Measurements from ENCODE around the gene SUPT6H. TPM values are rescaled to one million over a fixed set of nuclear protein-coding genes. Genes with fewer than 3 reads are reported as not detected.
A peak's percentile ranks its signal among the peaks of the same experiment; 100 is the strongest.
"Not testable (repeated sequence)": the region's sequence is repeated elsewhere in the genome, so short reads cannot be mapped to it uniquely, and the experiment has no call there.

Gene SUPT6H
- total RNA-seq, 2 experiments from 2014 or later: 69.4 to 72.8 TPM

DNA sequence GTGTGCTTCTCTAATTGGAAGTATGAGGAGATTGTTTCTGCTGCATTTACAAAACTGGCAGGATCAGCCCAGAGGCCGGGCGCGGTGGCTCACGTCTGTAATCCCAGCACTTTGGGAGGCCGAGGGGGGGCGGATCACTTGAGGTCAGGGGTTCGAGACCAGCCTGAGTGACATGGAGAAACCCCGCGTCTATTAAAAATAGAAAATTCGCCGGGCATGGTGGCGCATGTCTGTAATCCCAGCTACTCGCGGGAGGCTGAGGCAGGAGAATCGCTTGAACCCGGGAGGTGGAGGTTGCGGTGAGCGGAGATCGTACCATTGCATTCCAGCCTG lies 59.0 kb downstream of the SUPT6H start:
- Mint-ChIP-seq H3K36me3 (ENCODE audit: low read depth) (peaks cover 58% of the 10 kb centered on the region), H3K4me1 (ENCODE audit: low read depth) (peaks cover 65% of the 10 kb centered on the region), H3K4me3 (peak overlapping the region; percentile 97), H3K27ac (peak overlapping the region; percentile 97)
- H3K9me3 Mint-ChIP-seq (ENCODE audit: insufficient read depth); ATAC-seq; DNase-seq; H3K27me3 Mint-ChIP-seq (ENCODE audit: low read depth): not testable (repeated sequence)
- ChIA-PET CTCF (interaction anchor here (1.4 to 4.2 kb wide), 4 partner anchors 10 to 229 kb away, joined by 3 to 46 read pairs (median 8); partner anchors contain the start of gene PROCA1), POLR2A (interaction anchor here (0.5 to 2.8 kb wide), 5 partner anchors 23 to 672 kb away, joined by 3 to 12 read pairs (median 5); partner anchors contain the start of genes BLTP2, SDF2, SUPT6H and TRAF4)

DNA sequence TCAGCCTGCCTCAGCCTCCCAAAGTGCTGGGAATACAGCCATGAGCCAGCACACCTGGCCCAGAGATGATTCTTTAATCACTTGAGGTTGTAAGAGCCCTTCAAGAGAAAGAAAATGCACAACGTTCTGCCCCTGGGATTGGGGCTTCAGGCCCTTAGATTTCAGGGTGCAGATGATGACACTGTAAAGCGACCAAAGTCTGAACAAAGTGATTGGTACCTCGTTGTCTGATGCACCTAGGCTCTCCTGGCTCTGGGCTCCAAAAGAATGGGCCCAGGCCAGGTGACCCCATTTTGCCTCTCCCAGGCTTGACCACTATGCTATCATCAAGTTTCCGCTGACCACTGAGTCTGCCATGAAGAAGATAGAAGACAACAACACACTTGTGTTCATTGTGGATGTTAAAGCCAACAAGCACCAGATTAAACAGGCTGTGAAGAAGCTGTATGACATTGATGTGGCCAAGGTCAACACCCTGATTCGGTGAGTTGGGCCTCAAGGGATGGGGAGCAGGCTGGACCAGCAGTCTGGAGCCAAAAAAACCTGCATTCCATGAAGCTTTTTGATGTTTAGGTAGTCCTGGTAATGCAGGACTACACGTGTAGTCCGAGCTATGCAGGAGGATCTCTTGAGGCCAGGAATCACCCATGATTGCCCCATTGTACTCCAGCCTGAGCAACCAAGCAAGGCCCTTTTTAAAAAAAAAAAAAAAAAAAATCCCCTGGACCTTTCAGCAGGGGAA lies 60.6 kb downstream of the SUPT6H start:
- Mint-ChIP-seq H3K4me1 (ENCODE audit: low read depth) (peaks cover 70% of the 10 kb centered on the region), H3K27ac (peak overlapping the region; percentile 97), H3K27me3 (ENCODE audit: low read depth) (peaks cover 9% of the 10 kb centered on the region), H3K36me3 (ENCODE audit: low read depth) (peaks cover 58% of the 10 kb centered on the region), H3K4me3 (peak overlapping the region; percentile 97), H3K9me3 (ENCODE audit: insufficient read depth) (no peaks in the 10 kb centered on the region)
- POLR2A ChIA-PET: interaction anchor here (7.3 kb wide), 1 partner anchor 25 kb away, joined by 212 read pairs; the partner anchor contains the start of gene TRAF4
- CTCF ChIA-PET: interaction anchor here (1.1 to 4.2 kb wide), 3 partner anchors 12 to 203 kb away, joined by 3 to 46 read pairs (median 12); partner anchors contain the start of gene PROCA1
- DNase-seq (no peak), ATAC-seq (no peak)

DNA sequence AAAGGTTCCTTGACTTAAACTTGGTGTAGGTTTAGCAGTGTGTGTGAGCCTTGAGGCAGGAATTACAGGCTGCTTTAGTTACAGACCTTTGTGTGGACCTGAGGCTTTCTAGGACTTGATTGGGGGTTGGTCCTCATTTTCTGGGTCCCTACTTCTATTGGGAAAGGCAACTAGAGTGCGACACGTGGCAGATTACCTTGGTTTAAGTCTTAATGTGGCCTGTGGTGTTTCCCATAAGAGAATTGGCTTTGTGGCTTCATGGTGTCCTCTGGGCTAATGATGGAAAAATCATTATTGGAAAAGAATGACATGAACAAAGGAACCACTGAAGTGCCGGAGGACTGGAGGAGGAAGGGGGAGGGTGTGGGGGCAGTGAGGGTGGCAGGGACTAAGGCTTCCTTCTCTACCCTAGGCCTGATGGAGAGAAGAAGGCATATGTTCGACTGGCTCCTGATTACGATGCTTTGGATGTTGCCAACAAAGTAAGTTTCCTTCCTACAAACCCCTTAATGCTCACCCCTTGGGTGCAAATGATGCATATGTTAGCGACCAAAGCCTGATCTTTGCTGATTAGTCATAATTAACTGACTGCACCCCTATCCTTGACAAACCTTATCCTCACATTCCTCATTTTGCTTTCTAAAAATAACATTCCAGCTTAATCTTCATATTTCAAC lies 61.3 kb downstream of the SUPT6H start:
- Mint-ChIP-seq H3K9me3 (ENCODE audit: insufficient read depth) (no peaks in the 10 kb centered on the region), H3K36me3 (ENCODE audit: low read depth) (peaks cover 58% of the 10 kb centered on the region), H3K4me3 (peak overlapping the region; percentile 2), H3K27ac (no peak overlapping the region), H3K27me3 (ENCODE audit: low read depth) (peaks cover 3% of the 10 kb centered on the region), H3K4me1 (ENCODE audit: low read depth) (peaks cover 72% of the 10 kb centered on the region)
- ATAC-seq (no peak), DNase-seq (no peak)
- CTCF ChIA-PET: interaction anchor here (4.2 to 8.3 kb wide), 2 partner anchors 24 to 26 kb away, joined by 46 to 736 read pairs; partner anchors contain the start of gene TRAF4
- POLR2A ChIA-PET: interaction anchor here (2.0 to 7.3 kb wide), 2 partner anchors 24 to 78 kb away, joined by 5 to 212 read pairs; partner anchors contain the start of genes BLTP2 and TRAF4

DNA sequence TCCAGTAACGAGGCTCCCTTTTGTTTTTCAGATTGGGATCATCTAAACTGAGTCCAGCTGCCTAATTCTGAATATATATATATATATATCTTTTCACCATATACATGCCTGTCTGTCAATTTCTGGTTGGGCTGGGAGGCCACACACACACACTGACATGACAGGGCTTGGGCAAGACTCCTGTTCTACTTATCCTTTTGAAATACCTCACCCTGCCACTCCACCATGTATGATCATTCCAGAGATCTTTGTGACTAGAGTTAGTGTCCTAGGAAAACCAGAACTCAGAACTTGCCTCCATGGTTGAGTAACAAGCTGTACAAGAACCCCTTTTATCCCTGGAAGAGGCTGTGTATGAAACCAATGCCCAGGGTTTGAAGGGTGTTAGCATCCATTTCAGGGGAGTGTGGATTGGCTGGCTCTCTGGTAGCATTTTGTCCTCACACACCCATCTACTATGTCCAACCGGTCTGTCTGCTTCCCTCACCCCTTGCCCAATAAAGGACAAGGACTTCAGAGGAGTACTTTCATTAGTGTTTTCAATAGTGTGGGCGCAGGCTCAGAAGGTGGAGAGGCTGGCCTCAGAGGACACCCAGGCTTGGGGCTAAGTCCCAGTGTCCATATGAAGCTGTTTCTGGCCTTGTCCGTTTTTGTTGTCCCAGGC lies 62.0 kb downstream of the SUPT6H start:
- POLR2A ChIA-PET: interaction anchor here (2.0 to 7.3 kb wide), 2 partner anchors 23 to 79 kb away, joined by 5 to 212 read pairs; partner anchors contain the start of genes BLTP2 and TRAF4
- not testable (repeated sequence) for ATAC-seq; H3K9me3 Mint-ChIP-seq (ENCODE audit: insufficient read depth); H3K27me3 Mint-ChIP-seq (ENCODE audit: low read depth); DNase-seq
- CTCF ChIA-PET: interaction anchor here (1.6 to 8.3 kb wide), 3 partner anchors 23 to 229 kb away, joined by 6 to 736 read pairs (median 84); partner anchors contain the start of genes PHF12 and TRAF4
- peak overlapping the region; percentile 91 for H3K27ac Mint-ChIP-seq
- peaks cover 70% of the 10 kb centered on the region for H3K4me1 Mint-ChIP-seq (ENCODE audit: low read depth)
- H3K4me3 Mint-ChIP-seq: peak overlapping the region; percentile 86
- H3K36me3 Mint-ChIP-seq (ENCODE audit: low read depth): peaks cover 58% of the 10 kb centered on the region

- H3K36me3 Mint-ChIP-seq (ENCODE audit: low read depth): peaks cover 60% of the 10 kb centered on the region
- DNase-seq: no peak
- CTCF ChIA-PET: interaction anchor here (1.0 to 8.3 kb wide), 6 partner anchors 22 to 392 kb away, joined by 3 to 736 read pairs (median 4); partner anchors contain the start of genes DHRS13, PHF12 and TRAF4
- ATAC-seq: no peak
- H3K9me3 Mint-ChIP-seq (ENCODE audit: insufficient read depth): no peaks in the 10 kb centered on the region
- H3K27me3 Mint-ChIP-seq (ENCODE audit: low read depth): no peaks in the 10 kb centered on the region
- peaks cover 71% of the 10 kb centered on the region for H3K4me1 Mint-ChIP-seq (ENCODE audit: low read depth)
- POLR2A ChIA-PET: interaction anchor here (0.6 to 7.3 kb wide), 4 partner anchors 11 to 118 kb away, joined by 3 to 212 read pairs (median 10); partner anchors contain the start of genes BLTP2, FAM222B and TRAF4
- H3K27ac Mint-ChIP-seq: peak overlapping the region; percentile 91
- peak overlapping the region; percentile 86 for H3K4me3 Mint-ChIP-seq
These were observed 62.6 kb downstream of the SUPT6H start for GRCh38 chr17:28724500-28725165.

GRCh38 chr17:28725166-28725659 lies 63.2 kb downstream of the SUPT6H start:
- peak overlapping the region; percentile 91 for H3K27ac Mint-ChIP-seq
- peaks cover 74% of the 10 kb centered on the region for H3K4me1 Mint-ChIP-seq (ENCODE audit: low read depth)

DNA sequence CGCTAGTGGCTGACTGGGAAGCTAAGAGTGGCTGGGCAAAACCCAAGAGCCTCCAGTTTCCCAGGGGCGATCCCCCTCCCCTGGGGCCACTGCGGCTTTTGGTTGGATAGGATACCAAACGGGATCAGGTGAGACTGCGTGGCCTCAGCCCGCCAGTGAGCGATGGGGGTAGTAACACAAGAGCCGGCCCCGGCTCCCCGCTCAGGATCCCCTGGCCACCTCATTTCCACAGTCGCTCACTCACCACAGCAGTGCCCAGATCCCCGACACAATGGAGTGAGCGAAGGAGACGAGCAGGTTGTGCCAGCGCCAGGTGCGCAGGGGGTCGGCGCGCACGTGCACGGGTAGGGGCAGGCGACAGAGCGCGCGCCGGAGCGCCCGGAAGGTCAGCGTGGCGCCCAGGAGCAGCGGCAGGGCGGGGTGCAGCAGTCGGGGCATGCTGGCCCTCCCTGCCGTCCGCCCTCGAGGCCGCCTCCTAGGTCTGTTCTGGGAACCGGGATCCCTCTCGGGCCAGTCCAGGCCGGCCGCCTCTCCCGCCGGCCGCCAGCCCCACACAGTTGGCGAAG lies 63.7 kb downstream of the SUPT6H start:
- Mint-ChIP-seq H3K27ac (peak overlapping the region; percentile 91), H3K4me3 (peak overlapping the region; percentile 86), H3K9me3 (ENCODE audit: insufficient read depth) (no peaks in the 10 kb centered on the region), H3K4me1 (ENCODE audit: low read depth) (peaks cover 72% of the 10 kb centered on the region), H3K36me3 (ENCODE audit: low read depth) (peaks cover 50% of the 10 kb centered on the region), H3K27me3 (ENCODE audit: low read depth) (no peaks in the 10 kb centered on the region)
- DNase-seq (no peak), ATAC-seq (no peak)
- POLR2A ChIA-PET: interaction anchor here (0.6 to 7.3 kb wide), 8 partner anchors 10 to 227 kb away, joined by 3 to 212 read pairs (median 8); partner anchors contain the start of genes BLTP2, FAM222B, FLOT2 and PHF12
- CTCF ChIA-PET: interaction anchor here (0.5 to 8.3 kb wide), 42 partner anchors 10 to 391 kb away, joined by 3 to 736 read pairs (median 14); partner anchors contain the start of genes BLTP2, DHRS13, FAM222B and FLOT2

More at GRCh38 chr17:28725166-28725659, 63.2 kb downstream of the SUPT6H start:
- DNase-seq: peak; percentile 41
- ChIA-PET POLR2A (interaction anchor here (0.6 to 7.3 kb wide), 7 partner anchors 10 to 173 kb away, joined by 3 to 212 read pairs (median 6); partner anchors contain the start of genes BLTP2, FAM222B, FLOT2 and TRAF4), CTCF (interaction anchor here (0.5 to 8.3 kb wide), 11 partner anchors 14 to 391 kb away, joined by 3 to 736 read pairs (median 13); partner anchors contain the start of genes DHRS13, FLOT2, PHF12 and PROCA1)
- Mint-ChIP-seq H3K9me3 (ENCODE audit: insufficient read depth) (no peaks in the 10 kb centered on the region), H3K36me3 (ENCODE audit: low read depth) (peaks cover 55% of the 10 kb centered on the region), H3K27me3 (ENCODE audit: low read depth) (no peaks in the 10 kb centered on the region), H3K4me3 (peak overlapping the region; percentile 86)
- ATAC-seq: no peak

DNA sequence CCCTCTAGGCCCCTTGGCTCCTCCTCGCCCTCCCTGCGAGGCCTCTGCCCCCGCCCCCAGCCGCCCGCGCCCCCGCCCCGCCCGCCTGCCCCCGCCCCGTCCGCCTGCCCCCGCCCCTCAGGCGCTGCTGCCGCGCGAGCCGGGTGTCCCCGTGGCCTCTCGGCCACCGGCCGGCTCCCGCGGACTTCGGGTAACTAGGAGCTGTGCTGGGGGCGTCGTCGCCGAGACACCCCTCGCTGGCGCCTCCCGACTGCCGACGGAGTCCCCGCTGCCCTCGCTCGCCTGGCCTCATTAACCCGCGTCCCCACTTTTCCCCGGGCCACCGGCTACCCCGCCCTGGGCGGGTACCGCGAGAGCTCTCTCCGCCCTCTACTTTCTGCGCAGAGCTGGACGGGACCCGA lies 64.2 kb downstream of the SUPT6H start, which contains the start of gene TLCD1:
Gene TLCD1 (minus strand): TSS at position 8 of the 401 bp plus-strand sequence. CDS start 136 bp downstream, outside the sequence.
- ATAC-seq: peak; percentile 64
- POLR2A ChIA-PET: interaction anchor here (0.6 to 7.3 kb wide), 14 partner anchors 11 to 226 kb away, joined by 3 to 212 read pairs (median 8); partner anchors contain the start of genes DHRS13, FAM222B, FLOT2 and PHF12
- H3K4me3 Mint-ChIP-seq: peak within 1 kb of the TSS; percentile 94
- peak within 1 kb of the TSS; percentile 99 for H3K27ac Mint-ChIP-seq
- H3K9me3 Mint-ChIP-seq (ENCODE audit: insufficient read depth): no peaks in the 10 kb centered on the region
- peaks cover 45% of the 10 kb centered on the region for H3K36me3 Mint-ChIP-seq (ENCODE audit: low read depth)
- CTCF ChIA-PET: interaction anchor here (0.6 to 8.3 kb wide), 56 partner anchors 9 to 414 kb away, joined by 3 to 736 read pairs (median 8); partner anchors contain the start of genes BLTP2, DHRS13, FAM222B and FLOT2
- peaks cover 67% of the 10 kb centered on the region for H3K4me1 Mint-ChIP-seq (ENCODE audit: low read depth)
- peak; percentile 86 for DNase-seq
- no peaks in the 10 kb centered on the region for H3K27me3 Mint-ChIP-seq (ENCODE audit: low read depth)

GRCh38 chr17:28726627-28727491 lies 64.9 kb downstream of the SUPT6H start:
- ChIA-PET CTCF (interaction anchor here (0.6 to 8.3 kb wide), 68 partner anchors 8 to 419 kb away, joined by 3 to 736 read pairs (median 6); partner anchors contain the start of genes BLTP2, DHRS13, FAM222B and FLOT2), POLR2A (interaction anchor here (0.5 to 7.3 kb wide), 18 partner anchors 7 to 225 kb away, joined by 3 to 212 read pairs (median 7); partner anchors contain the start of genes DHRS13, FAM222B, FLOT2 and PHF12)
- Mint-ChIP-seq H3K4me1 (ENCODE audit: low read depth) (peaks cover 60% of the 10 kb centered on the region), H3K27me3 (ENCODE audit: low read depth) (no peaks in the 10 kb centered on the region), H3K9me3 (ENCODE audit: insufficient read depth) (no peaks in the 10 kb centered on the region), H3K4me3 (peak overlapping the region; percentile 94), H3K36me3 (ENCODE audit: low read depth) (peaks cover 39% of the 10 kb centered on the region), H3K27ac (peak overlapping the region; percentile 99)
- DNase-seq: peak; percentile 95
- ATAC-seq: peak; percentile 55

All from activated CD8-positive, alpha-beta T cell treated with anti-CD3 and anti-CD28 coated beads, Interleukin-2, amount 10 ng/mL, durations not matched to agents 7 days and 5 days (primary cell).